HEK293 (cell line): ENCODE data around the gene MEOX1.
A peak's percentile ranks its signal among the peaks of the same experiment; 100 is the strongest.

Source experiments
- CTCF ChIA-PET: fragments of 350-600 bp; formaldehyde crosslinking; extraction: SDS; loops from one replicate; lab custom pipeline; 2021; ENCODE audit warnings: antibody characterized with exemption; lab: Yijun Ruan, JAX
- POLR2A ChIA-PET: fragments of 300-600 bp; formaldehyde crosslinking; extraction: SDS; loops from one replicate; lab custom pipeline; 2020; ENCODE audit warnings: antibody characterized with exemption, inconsistent platforms; lab: Yijun Ruan, JAX
- H3K27ac ChIP-seq: fragments of 200-500 bp; sonication (Bioruptor generic); 2 replicates; pipeline ENCODE4 v1.5.1; 2014; ENCODE audit warnings: low read depth, low read length, control low read depth, inconsistent platforms; ENCODE audit errors: extremely low read depth
- H3K36me3 ChIP-seq, 2 experiments: fragments of 200-500 bp in 1 of 2; sonication (Bioruptor generic) in 1 of 2; 1 replicate in 1 of 2; 2 replicates in 1 of 2; pipeline ENCODE4 v1.5.1; 2014 to 2017; ENCODE audit warnings: inconsistent platforms in 2 of 2, low read length in 2 of 2; ENCODE audit not compliant: control insufficient read depth in 2 of 2, insufficient read depth in 1 of 2
- H3K4me1 ChIP-seq: fragments of 200-500 bp; sonication (Bioruptor generic); 2 replicates; pipeline ENCODE4 v1.5.1; 2014; ENCODE audit warnings: mild to moderate bottlenecking, low read length, inconsistent platforms; ENCODE audit not compliant: control insufficient read depth, insufficient read depth
- H3K4me3 ChIP-seq: 2 replicates; pipeline ENCODE4 v1.5.1; 2011; ENCODE audit warnings: low read depth, mild to moderate bottlenecking, control low read depth, low read length, moderate library complexity
- H3K9me3 ChIP-seq: fragments of 200-500 bp; sonication (Bioruptor generic); 2 replicates; pipeline ENCODE4 v1.5.1; 2014; ENCODE audit warnings: low read depth, low read length, inconsistent platforms; ENCODE audit not compliant: control insufficient read depth, insufficient read depth
- ATF2 ChIP-seq: fragments of 450-650 bp; formaldehyde crosslinking; IDR thresholded peaks from 2 replicates; pipeline ENCODE4 v1.5.1; 2016; ENCODE audit warnings: missing biosample characterization, missing genetic modification characterization, low read depth
- EGR2 ChIP-seq: fragments of 450-650 bp; formaldehyde crosslinking; IDR thresholded peaks from 2 replicates; pipeline ENCODE4 v1.5.1; 2016; ENCODE audit warnings: low read depth, missing biosample characterization, missing genetic modification characterization
- GLI4 ChIP-seq: fragments of 450-650 bp; formaldehyde crosslinking; IDR thresholded peaks from 2 replicates; pipeline ENCODE4 v1.5.1; 2016; ENCODE audit warnings: missing biosample characterization, missing genetic modification characterization
- HOXA7 ChIP-seq: sonication (generic); formaldehyde crosslinking; IDR thresholded peaks from 2 replicates; pipeline ENCODE4 v1.8.1; 2022; ENCODE audit warnings: missing genetic modification reagents, borderline replicate concordance
- IKZF3 ChIP-seq: fragments of 450-650 bp; IDR thresholded peaks from 2 replicates; pipeline ENCODE4 v1.5.0; 2018; ENCODE audit warnings: missing biosample characterization, mild to moderate bottlenecking, missing genetic modification characterization, moderate library complexity
- ZFP37 ChIP-seq: fragments of 450-650 bp; formaldehyde crosslinking; IDR thresholded peaks from 2 replicates; pipeline ENCODE4 v1.5.1; 2016; ENCODE audit warnings: missing biosample characterization, missing genetic modification characterization
- ZNF121 ChIP-seq: fragments of 450-650 bp; formaldehyde crosslinking; IDR thresholded peaks from 2 replicates; pipeline ENCODE4 v1.5.1; 2016; ENCODE audit warnings: missing biosample characterization, missing genetic modification characterization
- ZNF514 ChIP-seq: fragments of 450-650 bp; formaldehyde crosslinking; IDR thresholded peaks from 2 replicates; pipeline ENCODE4 v1.5.1; 2016; ENCODE audit warnings: missing biosample characterization, missing genetic modification characterization
- ZNF660 ChIP-seq: fragments of 450-650 bp; IDR thresholded peaks from 2 replicates; pipeline ENCODE4 v1.5.1; 2018; ENCODE audit warnings: missing biosample characterization, mild to moderate bottlenecking, missing genetic modification characterization
- ZNF664 ChIP-seq: fragments of 450-650 bp; formaldehyde crosslinking; IDR thresholded peaks from 2 replicates; pipeline ENCODE4 v1.5.1; 2016; ENCODE audit warnings: missing biosample characterization, missing genetic modification characterization
- ZNF777 ChIP-seq: fragments of 450-650 bp; formaldehyde crosslinking; IDR thresholded peaks from 2 replicates; pipeline ENCODE4 v1.5.1; 2017; ENCODE audit warnings: missing biosample characterization, missing genetic modification characterization, borderline replicate concordance

The MEOX1 gene

GRCh38 chr17:43595466-43595865, 66.3 kb downstream of the MEOX1 start:
- peaks cover 10% of the 10 kb centered on the region for H3K4me1 ChIP-seq
- H3K4me3 ChIP-seq = no peak overlapping the region
- no peaks in the 10 kb centered on the region for H3K36me3 ChIP-seq
- TF ChIP-seq ZNF121 (tag by site-specific recombination) (no peak), ZNF514 (no peak), ZFP37 (no peak), ATF2 (tag by site-specific recombination) (no peak)
- H3K27ac ChIP-seq = no peak overlapping the region
- ChIA-PET CTCF (interaction anchor here (0.7 to 1.9 kb wide), 3 partner anchors 11 to 19 kb away, joined by 3 to 7 read pairs (median 4); no protein-coding TSS in a partner anchor), POLR2A (interaction anchor here (0.7 kb wide), 1 partner anchor 25 kb away, joined by 5 read pairs; no protein-coding TSS in a partner anchor)
- no peaks in the 10 kb centered on the region for H3K9me3 ChIP-seq

GRCh38 chr17:43591779-43592562, 69.8 kb downstream of the MEOX1 start:
- Histone ChIP-seq H3K4me3 (no peak overlapping the region), H3K36me3 (no peaks in the 10 kb centered on the region), H3K27ac (peak overlapping the region; percentile 22; the same call in 1 of the 2 replicates), H3K4me1 (peaks cover 10% of the 10 kb centered on the region), H3K9me3 (no peaks in the 10 kb centered on the region)
- POLR2A ChIA-PET = interaction anchor here (0.6 to 0.9 kb wide), 2 partner anchors 81 to 1556 kb away, joined by 5 read pairs; partner anchors contain the start of gene HEXIM1
- CTCF ChIA-PET = interaction anchor here (0.6 to 4.4 kb wide), 6 partner anchors 16 to 410 kb away, joined by 3 to 50 read pairs (median 4); no protein-coding TSS in a partner anchor
- TF ChIP-seq EGR2 (tag by site-specific recombination) (0 out of 2 replicates have a peak, but pooled peaks have one; percentile 7), GLI4 (tag by site-specific recombination) (no peak), IKZF3 (tag by site-specific recombination) (0 out of 2 replicates have a peak, but pooled peaks have one; percentile 10)

- TF ChIP-seq ZNF777 (tag by site-specific recombination) = no peak
- no peak for TF ChIP-seq ZNF660 (tag by site-specific recombination)
- TF ChIP-seq ZNF664 (tag by site-specific recombination) = no peak
- no peak for TF ChIP-seq HOXA7 (CRISPR knock-in tag)
- TF ChIP-seq, all 188 proteins: peak for 0
- ChIA-PET POLR2A (no interaction called here), CTCF (interaction anchor here (0.6 to 4.4 kb wide), 6 partner anchors 15 to 103 kb away, joined by 3 to 50 read pairs (median 4); no protein-coding TSS in a partner anchor)
- H3K9me3 ChIP-seq = no peaks in the 10 kb centered on the region
- peaks cover 10% of the 10 kb centered on the region for H3K4me1 ChIP-seq
- no peaks in the 10 kb centered on the region for H3K36me3 ChIP-seq
- no peak overlapping the region for H3K4me3 ChIP-seq
- peak overlapping the region; percentile 22; the same call in 1 of the 2 replicates for H3K27ac ChIP-seq
These were observed 70.7 kb downstream of the MEOX1 start for GRCh38 chr17:43591001-43591400.
